Activated CD4-positive, alpha-beta T cell treated with anti-CD3 and anti-CD28 coated beads, Interleukin-2, Interleukin-4, amounts not matched to agents 100 ng/mL and 50 ng/mL, durations not matched to agents 16 hours and 8 hours (primary cell): ENCODE measurements around the gene PDXK.
"Not testable (repeated sequence)": the region's sequence is repeated elsewhere in the genome, so short reads cannot be mapped to it uniquely, and the experiment has no call there.

ENCODE experiments used
- DNase-seq: peaks from one replicate; pipeline ENCODE4 v3.0.0-alpha.2; 2020; ENCODE audit warnings: low spot score

The PDXK gene

DNA sequence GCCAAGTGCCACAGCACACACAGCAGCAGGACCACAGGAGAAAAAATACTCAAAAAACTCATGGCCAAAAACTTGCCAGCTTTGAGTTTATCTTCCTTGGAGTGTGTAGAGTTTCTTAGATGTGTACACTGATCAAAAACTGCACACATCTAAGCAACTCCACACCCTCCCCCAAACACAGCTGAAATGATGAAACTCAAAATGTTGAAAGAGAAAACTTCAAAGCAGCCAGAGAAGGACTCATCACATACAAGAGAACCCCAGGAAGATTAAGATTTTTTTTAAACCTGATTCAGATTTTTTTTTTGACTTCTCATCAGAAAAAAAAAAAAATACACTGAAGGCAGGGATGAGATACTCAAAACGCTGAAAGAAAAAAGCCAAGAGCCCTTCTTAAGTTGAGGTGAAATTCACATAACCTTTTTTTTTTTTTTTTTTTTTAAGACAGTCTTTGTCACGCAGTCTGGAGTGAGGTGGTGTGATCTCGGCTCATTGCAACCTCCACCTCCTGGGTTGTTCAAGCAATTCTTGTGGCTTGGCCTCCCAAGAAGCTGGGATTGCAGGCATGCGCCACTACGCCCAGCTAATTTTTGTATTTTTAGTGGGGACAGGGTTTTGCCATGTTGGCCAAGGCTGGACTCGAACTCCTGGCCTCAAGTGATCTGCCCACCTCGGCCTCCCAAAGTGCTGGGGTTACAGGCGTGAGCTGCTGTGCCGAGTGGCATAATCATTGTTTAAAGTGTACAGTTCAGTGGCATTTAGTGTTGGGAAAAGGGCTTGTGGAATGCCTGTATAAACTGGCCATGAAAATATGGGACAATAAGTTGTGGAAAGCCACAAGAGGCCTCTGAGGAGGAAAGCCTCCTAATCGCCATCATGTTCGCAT lies 20.9 kb upstream of the PDXK start:
- DNase-seq, result no peak

DNA sequence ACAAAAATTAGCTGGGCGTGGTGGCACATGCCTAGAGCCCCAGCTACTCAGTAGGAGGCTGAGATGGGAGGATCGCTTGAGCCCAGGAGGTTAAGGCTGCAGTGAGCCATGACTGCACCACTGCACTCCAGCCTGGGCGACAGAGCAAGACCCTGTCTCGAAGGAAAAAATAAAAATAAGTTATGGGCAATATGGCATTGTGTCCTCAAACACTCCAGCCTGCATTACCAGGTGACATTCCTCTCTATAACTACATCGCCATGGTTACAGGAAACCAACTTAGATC lies 19.5 kb upstream of the PDXK start:
- not testable (repeated sequence) for DNase-seq

GRCh38 chr21:43699933-43700599 lies 18.9 kb upstream of the PDXK start:
- DNase-seq, result no peak

- no peak for DNase-seq
These were observed 16.8 kb upstream of the PDXK start for GRCh38 chr21:43701936-43702784.

DNA sequence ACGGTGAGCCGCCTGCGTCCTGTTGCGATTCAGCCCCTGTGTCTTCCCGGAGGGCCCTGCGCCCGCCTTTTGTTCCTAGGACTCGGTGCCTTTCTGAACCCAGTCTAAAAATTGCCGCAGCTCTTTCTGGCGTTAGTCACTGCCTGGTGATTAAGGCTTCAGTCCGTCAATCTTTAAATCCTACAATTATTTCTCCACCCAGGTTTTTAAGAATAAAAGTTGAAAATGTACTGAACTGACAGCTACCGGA lies 16.2 kb upstream of the PDXK start:
- no peak for DNase-seq

DNA sequence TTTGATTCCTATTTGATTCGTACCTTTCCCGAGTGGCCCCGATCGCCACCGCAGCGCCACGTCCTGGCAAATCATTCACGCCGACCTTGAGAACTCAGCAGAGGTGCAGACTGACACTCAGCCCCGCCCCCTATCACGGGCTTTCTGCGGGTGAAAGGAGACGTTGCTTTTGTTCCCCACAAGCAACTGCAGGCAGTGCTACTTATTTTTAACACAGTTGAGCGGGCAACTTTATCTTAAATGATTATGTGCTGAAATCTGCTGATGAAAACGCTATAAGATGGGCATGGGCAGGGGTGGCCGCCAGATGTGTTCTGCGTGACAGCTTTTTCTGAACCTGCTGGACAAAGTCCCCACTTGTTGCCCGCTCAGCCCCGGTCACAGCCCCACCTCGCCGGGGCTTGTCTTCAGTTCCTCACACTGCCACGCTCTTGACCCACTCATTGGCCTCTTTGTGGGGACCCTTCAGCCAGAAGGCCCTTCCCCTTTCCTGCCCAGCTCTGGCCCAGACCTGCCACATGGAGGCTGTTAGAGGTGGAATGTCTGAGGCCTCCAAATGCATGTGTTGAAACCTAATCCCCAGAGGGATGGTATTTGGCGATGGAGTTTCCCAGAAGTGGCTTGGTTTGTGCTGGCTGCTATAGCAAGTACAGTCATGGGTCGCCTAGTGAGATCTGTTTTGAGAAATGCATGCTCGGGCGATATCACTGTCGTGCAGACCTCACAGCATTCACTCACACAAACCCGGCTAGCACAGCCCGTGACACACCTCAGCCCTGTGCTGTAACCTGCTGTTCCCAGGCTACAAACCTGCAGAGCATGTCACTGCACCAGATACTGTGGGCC lies 15.7 kb upstream of the PDXK start:
- no peak for DNase-seq

DNA sequence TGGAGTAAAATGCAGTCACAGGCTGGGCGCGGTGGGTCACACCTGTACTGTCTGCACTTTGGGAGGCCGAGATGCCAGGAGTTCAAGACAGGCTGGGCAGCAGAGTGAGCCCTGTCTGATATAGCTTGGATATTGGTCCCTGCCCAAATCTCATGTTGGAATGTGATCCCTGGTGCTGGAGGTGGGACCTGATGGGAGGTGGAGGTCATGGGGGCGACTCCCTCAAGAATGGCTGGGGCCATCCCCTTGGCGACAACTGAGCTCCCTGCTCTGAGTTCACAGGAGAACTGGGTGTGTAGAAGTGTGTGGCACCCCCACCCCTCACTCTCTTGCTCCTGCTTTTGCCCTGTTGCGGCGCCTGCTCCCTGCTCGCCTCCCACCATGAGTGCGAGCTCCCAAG lies 11.5 kb upstream of the PDXK start:
- no peak for DNase-seq

DNA sequence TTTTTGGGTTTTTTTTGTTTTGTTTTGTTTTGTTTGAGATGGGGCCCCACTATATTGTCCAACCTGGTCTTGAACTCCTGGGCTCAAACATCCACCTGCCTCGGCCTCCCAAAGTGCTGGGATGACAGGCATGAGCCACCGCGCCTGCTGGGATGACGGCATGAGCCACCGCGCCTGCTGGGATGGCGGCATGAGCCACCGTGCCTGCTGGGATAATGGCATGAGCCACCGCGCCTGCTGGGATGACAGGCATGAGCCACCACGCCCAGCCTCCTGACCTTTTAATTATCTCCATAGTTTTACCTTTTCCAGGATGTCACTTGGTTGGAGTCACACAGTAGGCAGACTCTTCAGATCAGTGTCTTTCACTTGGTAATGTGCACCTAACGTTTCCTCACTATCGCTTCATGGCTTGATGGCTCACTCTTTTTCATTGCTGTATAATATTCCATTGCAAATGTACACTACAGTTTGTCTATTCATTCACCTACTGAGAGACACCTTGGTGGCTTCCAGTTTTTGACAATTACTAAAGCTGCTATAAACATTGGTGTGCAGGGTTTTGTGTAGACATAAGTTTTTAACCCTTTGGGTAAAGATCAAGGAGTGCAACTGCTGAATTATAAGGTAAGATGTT lies 10.1 kb upstream of the PDXK start:
- no peak for DNase-seq

- DNase-seq, result no peak
These were observed 6.5 kb upstream of the PDXK start for GRCh38 chr21:43712268-43712942.

DNA sequence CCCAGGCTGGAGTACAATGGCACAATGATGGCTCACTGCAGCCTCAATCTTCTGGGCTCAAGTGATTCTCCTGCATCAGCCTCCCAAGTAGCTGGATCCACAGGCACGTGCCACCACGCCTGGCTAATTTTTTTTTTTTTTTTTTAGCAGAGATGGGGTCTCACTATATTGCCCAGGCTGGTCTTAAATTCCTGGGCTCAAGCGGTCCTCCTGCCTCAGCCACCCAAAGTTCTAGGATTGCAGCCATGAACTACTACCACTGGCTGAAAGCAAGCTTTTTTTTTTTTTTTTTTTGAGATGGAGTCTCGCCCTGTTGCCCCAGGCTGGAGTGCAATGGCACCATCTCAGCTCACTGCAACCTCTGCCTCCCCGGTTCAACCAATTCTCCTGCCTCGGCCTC lies 5.8 kb upstream of the PDXK start:
- DNase-seq, result not testable (repeated sequence)

DNA sequence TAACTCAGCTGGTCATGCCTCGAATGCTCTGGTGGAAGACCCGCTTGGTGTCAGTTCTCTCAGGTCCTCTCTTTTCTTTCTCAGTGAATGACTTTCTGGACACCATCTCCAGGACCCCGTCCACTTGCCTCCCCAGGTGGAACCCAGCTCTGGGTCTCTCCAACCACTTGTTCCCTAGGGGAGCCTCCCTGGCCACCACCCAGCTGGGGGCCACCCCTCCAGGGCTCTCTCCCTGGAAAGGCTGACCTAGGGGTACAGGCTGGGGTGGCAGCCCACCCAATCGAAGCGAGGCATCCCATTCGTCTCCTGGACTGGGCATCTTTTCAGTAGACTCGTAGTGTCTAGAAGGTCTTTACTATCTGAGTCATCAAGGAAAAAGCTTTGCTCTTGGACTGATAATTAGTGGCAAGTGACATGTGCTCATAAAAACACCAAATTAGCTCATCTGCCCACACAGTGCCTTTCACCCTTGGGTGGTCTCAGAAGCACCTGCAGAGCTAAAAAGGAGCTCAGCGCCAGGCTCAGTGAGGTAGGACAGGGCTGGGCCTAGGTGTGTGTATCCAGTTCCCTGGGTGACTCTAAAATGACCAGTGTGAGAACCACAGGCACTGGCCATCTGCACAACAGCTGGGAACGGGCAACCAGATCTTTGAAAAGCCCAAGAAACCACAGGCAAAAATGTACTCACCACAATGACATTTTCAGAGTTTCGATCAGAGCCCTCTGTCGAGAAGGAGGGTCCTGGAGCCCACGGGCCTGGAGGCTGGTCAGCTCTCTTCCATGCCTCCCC lies 2.4 kb upstream of the PDXK start:
- DNase-seq, result no peak

- no peak for DNase-seq
These were observed 1.6 kb upstream of the PDXK start for GRCh38 chr21:43717166-43717853.

DNA sequence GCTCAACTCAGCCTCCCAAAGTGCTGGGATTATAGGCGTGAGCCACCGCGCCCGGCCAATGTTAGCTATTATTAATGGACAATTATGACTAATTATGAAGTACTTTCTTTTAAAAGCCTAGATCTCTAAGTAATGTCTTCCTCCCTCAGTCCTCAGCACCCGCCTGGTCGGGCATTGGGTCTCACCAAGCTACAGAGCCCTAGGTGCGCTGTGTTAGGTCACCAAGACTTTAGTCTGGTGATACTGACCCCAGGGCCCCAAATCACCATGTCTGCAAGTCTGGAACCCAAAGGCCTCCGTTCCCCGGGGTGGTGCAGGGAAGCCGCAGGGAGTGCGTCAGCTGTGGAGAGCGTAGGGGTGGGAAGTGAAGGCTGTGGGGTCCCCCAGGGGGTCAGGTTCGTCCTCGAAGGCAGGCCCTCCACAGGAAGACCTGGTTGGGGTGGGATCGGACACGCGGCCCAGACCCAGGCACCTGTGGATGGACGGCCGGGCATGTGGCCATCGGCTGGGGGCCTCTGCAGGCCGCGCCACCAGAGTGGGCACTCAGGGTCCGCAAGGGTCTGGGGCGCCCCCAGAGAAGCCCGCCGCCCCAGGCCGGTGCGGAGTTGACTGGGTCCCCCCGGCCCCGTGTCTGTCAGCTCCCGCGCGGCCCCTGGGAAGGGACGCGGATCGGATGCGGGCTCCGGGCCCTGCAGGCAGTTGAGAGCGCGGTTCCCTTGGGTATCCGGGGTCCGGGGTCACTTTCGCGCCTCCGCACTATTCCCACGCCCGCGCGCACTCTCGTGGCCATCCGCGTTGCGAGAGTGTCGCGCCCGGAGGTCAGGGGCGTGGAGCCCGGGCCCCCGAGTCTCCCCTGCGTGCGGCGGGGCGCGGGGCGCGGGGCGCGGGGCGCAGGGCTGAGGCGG lies 710 bp upstream of the PDXK start:
- no peak for DNase-seq

GRCh38 chr21:43719748-43720538 lies 1.0 kb downstream of the PDXK start:
- DNase-seq, result no peak

DNA sequence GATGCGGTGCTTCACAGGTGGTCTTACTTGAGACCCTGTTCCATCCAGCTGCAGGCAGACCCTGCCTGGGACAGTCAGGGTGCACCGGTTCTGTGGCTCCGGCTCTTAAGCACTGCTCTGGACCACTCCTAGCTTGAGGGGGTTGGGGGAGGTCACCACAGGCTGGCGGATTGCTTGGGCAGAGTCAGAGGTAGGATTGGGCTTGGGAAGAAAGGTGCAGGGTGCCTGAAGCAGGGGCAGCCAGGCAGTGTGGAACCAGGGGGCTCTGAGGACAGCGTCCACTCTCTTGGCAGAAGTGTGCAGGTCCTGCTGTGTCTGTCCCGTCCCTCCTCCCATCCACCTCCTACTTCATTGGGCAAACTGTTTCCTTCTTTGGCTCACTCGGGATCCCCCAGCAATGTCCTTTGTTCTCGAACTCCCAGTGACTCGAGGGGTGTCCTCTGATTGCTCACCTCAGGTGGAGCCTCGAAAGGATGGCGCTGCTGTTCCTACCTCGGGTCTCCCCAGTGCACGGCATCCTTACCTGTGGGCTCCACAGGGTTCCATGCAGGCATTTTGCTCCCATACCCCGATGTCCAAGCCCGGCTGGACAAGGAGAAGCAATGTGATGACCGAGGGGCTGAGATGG lies 1.7 kb downstream of the PDXK start:
- no peak for DNase-seq

GRCh38 chr21:43721206-43721605 lies 2.3 kb downstream of the PDXK start:
- no peak for DNase-seq

- DNase-seq, result no peak
These were observed 3.0 kb downstream of the PDXK start for GRCh38 chr21:43721939-43722338.
